Activated CD4-positive, alpha-beta T cell treated with anti-CD3 and anti-CD28 coated beads, Interleukin-2, amount 10 ng/mL, durations not matched to agents 7 days and 5 days (primary cell): ENCODE measurements around the gene MYH8. TPM values are rescaled to one million over a fixed set of nuclear protein-coding genes. Genes with fewer than 3 reads are reported as not detected.

ENCODE experiments used
- CTCF ChIA-PET: fragments of 350-600 bp; sonication (Branson Sonifier 250); formaldehyde crosslinking; loops from one replicate; lab custom pipeline; 2021; ENCODE audit warnings: antibody characterized with exemption; lab: Charles Lee
- POLR2A ChIA-PET: fragments of 350-600 bp; sonication (Branson Sonifier 250); formaldehyde crosslinking; loops from one replicate; lab custom pipeline; 2021; ENCODE audit warnings: antibody characterized with exemption; lab: Charles Lee
- DNase-seq: peaks from one replicate; pipeline ENCODE4 v3.0.0-alpha.2; 2020
- H3K27ac Mint-ChIP-seq: one replicate; pipeline ENCODE4 v1.8.0; 2021; ENCODE audit warnings: mild to moderate bottlenecking, moderate library complexity, mixed read lengths
- H3K27me3 Mint-ChIP-seq: one replicate; pipeline ENCODE4 v1.8.0; 2021; ENCODE audit warnings: mixed read lengths
- H3K36me3 Mint-ChIP-seq: one replicate; pipeline ENCODE4 v1.8.0; 2021; ENCODE audit warnings: low read depth, mixed read lengths
- H3K4me1 Mint-ChIP-seq: one replicate; pipeline ENCODE4 v1.8.0; 2021; ENCODE audit warnings: mixed read lengths
- H3K4me3 Mint-ChIP-seq: one replicate; pipeline ENCODE4 v1.8.0; 2021; ENCODE audit warnings: mild to moderate bottlenecking, moderate library complexity, mixed read lengths
- H3K9me3 Mint-ChIP-seq: one replicate; pipeline ENCODE4 v1.8.0; 2021; ENCODE audit warnings: mixed read lengths
- total RNA-seq, 2 experiments: library from RNA; stranded (reverse); gene quantifications; one replicate each; pipeline ENCODE4 v1.2.3, GENCODE V29; 2021

The MYH8 gene
- total RNA-seq, 2 experiments from 2014 or later = not detected

DNA sequence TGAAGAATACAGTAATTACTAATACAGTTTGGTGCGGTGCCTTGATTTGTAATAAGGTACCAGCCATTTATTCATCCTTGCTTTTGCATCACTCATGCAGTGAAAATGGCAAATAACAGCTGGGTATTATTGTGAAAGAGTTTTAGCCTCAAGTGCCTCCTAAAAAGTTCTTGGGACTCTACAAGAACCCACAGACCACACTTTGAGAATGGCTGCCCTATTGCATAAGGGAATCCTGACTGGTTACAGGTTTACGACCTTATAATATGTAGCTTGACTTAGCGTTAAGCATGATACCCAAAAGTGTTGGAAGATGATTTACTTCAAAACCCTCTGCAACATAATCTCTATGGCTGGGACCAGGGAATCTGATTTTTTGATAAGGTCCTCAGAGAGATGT is 53.2 kb downstream of the MYH8 start:
- Mint-ChIP-seq H3K36me3 (no peaks in the 10 kb centered on the region), H3K4me3 (no peak overlapping the region), H3K4me1 (no peaks in the 10 kb centered on the region), H3K27ac (no peak overlapping the region), H3K27me3 (peaks cover 2% of the 10 kb centered on the region), H3K9me3 (no peaks in the 10 kb centered on the region)
- CTCF ChIA-PET = no interaction called here
- DNase-seq = no peak
- POLR2A ChIA-PET = no interaction called here

GRCh38 chr17:10360578-10360977 is 61.2 kb downstream of the MYH8 start:
- Mint-ChIP-seq H3K4me3 (no peak overlapping the region), H3K4me1 (no peaks in the 10 kb centered on the region), H3K27me3 (no peaks in the 10 kb centered on the region), H3K36me3 (no peaks in the 10 kb centered on the region), H3K27ac (no peak overlapping the region), H3K9me3 (no peaks in the 10 kb centered on the region)
- ChIA-PET CTCF (no interaction called here), POLR2A (no interaction called here)
- no peak for DNase-seq

DNA sequence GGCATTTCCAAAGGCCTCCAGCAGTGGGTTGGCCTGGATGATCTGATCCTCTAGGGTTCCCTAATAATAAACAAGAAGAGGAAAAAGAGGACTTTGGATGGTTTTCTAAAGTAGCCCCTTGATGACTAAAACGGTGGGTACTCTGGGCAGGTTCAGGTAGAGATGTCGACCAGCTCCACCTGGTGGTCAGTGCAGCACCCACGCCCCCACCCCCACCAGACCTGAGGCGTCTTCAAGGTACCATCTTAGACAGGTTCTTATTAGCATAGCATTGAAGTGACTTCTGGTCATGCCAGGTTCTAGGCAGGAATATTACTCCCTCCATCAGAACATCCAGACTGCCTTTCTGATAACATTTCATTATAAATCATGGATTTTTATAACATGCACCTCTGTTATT is 64.0 kb downstream of the MYH8 start:
- H3K27ac Mint-ChIP-seq = no peak overlapping the region
- H3K4me1 Mint-ChIP-seq = no peaks in the 10 kb centered on the region
- no peaks in the 10 kb centered on the region for H3K36me3 Mint-ChIP-seq
- ChIA-PET POLR2A (no interaction called here), CTCF (no interaction called here)
- peak; percentile 22 for DNase-seq
- no peak overlapping the region for H3K4me3 Mint-ChIP-seq
- H3K27me3 Mint-ChIP-seq = no peaks in the 10 kb centered on the region
- no peaks in the 10 kb centered on the region for H3K9me3 Mint-ChIP-seq

DNA sequence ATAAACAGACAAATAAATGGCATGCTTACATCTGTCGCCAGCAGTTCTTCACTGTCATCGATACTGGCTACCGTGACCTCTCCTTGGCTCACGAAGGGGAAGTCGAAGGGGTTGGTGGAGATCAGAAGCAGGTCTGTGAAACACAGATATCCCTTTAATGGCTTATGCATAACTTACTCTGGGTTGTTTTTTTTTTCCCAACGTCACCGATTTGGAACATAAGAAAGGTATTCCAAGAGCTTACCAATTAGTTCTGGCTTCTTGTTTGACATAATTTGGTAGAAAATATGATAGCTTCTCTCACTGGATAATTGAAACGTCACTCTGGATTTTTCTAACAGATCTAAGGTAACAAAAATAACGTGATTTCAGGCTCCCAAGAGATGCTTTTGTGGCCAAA is 67.1 kb downstream of the MYH8 start:
- Mint-ChIP-seq H3K27me3 (no peaks in the 10 kb centered on the region), H3K4me3 (no peak overlapping the region), H3K27ac (no peak overlapping the region), H3K4me1 (no peaks in the 10 kb centered on the region), H3K9me3 (no peaks in the 10 kb centered on the region), H3K36me3 (no peaks in the 10 kb centered on the region)
- ChIA-PET POLR2A (no interaction called here), CTCF (no interaction called here)
- DNase-seq = no peak

DNA sequence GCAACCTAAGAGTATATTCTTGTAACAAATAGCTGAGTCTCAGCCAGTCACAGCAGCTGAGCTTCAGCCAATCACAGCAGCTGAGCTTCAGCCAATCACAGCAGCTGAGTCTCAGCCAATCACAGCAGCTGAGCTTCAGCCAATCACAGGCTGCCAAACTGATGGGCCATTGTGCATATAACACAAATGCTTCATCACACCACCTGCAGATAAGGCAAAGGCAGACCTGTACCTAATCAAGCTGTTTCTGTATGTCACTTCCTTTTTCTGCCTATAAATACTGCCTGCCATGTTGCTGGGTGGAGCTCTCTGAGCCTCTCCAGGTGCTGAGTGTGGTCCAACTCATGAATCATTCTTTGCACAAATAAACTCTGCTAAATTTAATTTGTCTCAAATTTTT is 68.9 kb downstream of the MYH8 start:
- Mint-ChIP-seq H3K36me3 (no peaks in the 10 kb centered on the region), H3K27ac (no peak overlapping the region), H3K4me3 (no peak overlapping the region), H3K27me3 (no peaks in the 10 kb centered on the region), H3K4me1 (no peaks in the 10 kb centered on the region), H3K9me3 (no peaks in the 10 kb centered on the region)
- ChIA-PET POLR2A (no interaction called here), CTCF (no interaction called here)
- DNase-seq = no peak

- H3K36me3 Mint-ChIP-seq = no peaks in the 10 kb centered on the region
- POLR2A ChIA-PET = no interaction called here
- H3K4me3 Mint-ChIP-seq = no peak overlapping the region
- no peak overlapping the region for H3K27ac Mint-ChIP-seq
- no peaks in the 10 kb centered on the region for H3K9me3 Mint-ChIP-seq
- CTCF ChIA-PET = no interaction called here
- H3K27me3 Mint-ChIP-seq = no peaks in the 10 kb centered on the region
- H3K4me1 Mint-ChIP-seq = no peaks in the 10 kb centered on the region
- DNase-seq = no peak
These were observed 72.3 kb downstream of the MYH8 start for GRCh38 chr17:10349403-10349802.

DNA sequence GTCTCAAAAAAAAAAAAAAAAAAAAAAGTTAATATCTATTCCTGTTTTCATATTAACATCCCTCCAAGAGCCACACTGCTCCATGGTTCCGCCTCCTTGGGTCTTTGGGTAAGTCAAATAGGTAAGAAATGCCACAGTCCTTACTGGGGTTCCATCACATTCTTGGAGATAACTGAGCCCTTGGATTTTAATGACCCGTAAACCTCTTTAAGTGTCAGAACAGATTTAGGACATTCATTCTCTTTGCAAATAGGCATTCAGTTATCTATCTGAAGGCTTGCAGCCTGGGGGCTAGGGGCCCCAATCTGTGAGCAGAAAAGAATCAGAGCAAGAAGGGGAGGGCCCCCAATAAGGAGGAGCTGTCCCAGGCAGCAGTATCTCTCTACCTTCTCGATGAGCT is 76.9 kb downstream of the MYH8 start:
- no peak overlapping the region for H3K4me3 Mint-ChIP-seq
- H3K36me3 Mint-ChIP-seq = no peaks in the 10 kb centered on the region
- H3K27me3 Mint-ChIP-seq = no peaks in the 10 kb centered on the region
- CTCF ChIA-PET = no interaction called here
- no peaks in the 10 kb centered on the region for H3K9me3 Mint-ChIP-seq
- H3K27ac Mint-ChIP-seq = no peak overlapping the region
- DNase-seq = no peak
- H3K4me1 Mint-ChIP-seq = no peaks in the 10 kb centered on the region
- POLR2A ChIA-PET = no interaction called here

Other genes starting within 250 kb of the MYH8 start
- under 1 TPM; 0.27 to 0.44 TPM for gene GAS7, start 223.3 kb downstream of the MYH8 start, total RNA-seq
- gene MYH13, start 48.9 kb downstream of the MYH8 start, total RNA-seq = not detected
- gene MYH4, start 47.6 kb upstream of the MYH8 start, total RNA-seq = not detected
- gene MYH1, start 96.6 kb upstream of the MYH8 start, total RNA-seq = not detected
- not detected for gene MYH2, start 127.7 kb upstream of the MYH8 start, total RNA-seq
- gene MYH3, start 235.4 kb upstream of the MYH8 start, total RNA-seq = 1 to 10 TPM; 3.9 to 5.5 TPM